K562 (cell line): ENCODE results near the gene F11R. TPM values are rescaled to one million over a fixed set of nuclear protein-coding genes. Genes with fewer than 3 reads are reported as not detected.
A peak's percentile ranks its signal among the peaks of the same experiment; 100 is the strongest.

Experiments
- ATF3 ChIP-seq, 2 experiments: fragments of 450-650 bp in 1 of 2; sonication (generic) in 1 of 2; formaldehyde crosslinking in 1 of 2; IDR thresholded peaks in 1 of 2; conservative IDR thresholded peaks in 1 of 2; 2 replicates each; pipeline versions ENCODE4 v1.6.1 to v1.8.1; 2016 to 2023; ENCODE audit warnings: mild to moderate bottlenecking in 2 of 2, moderate library complexity in 2 of 2, inconsistent platforms in 1 of 2, missing genetic modification reagents in 1 of 2
- C11orf30 ChIP-seq: fragments of 450-650 bp; IDR thresholded peaks from 2 replicates; pipeline ENCODE4 v1.6.1; 2016; ENCODE audit warnings: low read depth, mild to moderate bottlenecking
- ELF4 ChIP-seq: fragments of 450-650 bp; formaldehyde crosslinking; IDR thresholded peaks from 2 replicates; pipeline ENCODE4 v1.4.0; 2022; ENCODE audit warnings: missing genetic modification characterization
- FIP1L1 ChIP-seq: fragments of 200-400 bp; formaldehyde crosslinking; IDR thresholded peaks from 2 replicates; pipeline ENCODE4 v1.6.1; 2018; ENCODE audit warnings: mild to moderate bottlenecking, low read depth, low read length; ENCODE audit not compliant: poor library complexity, severe bottlenecking
- GATA2 ChIP-seq: sonication (generic); formaldehyde crosslinking; IDR thresholded peaks from 2 replicates; pipeline ENCODE4 v1.4.0; 2020; ENCODE audit warnings: mild to moderate bottlenecking, missing genetic modification reagents
- HEY1 ChIP-seq: fragments of 250-450 bp; sonication (Bioruptor Pico); IDR thresholded peaks from 2 replicates; pipeline ENCODE4 v1.5.0; 2020; ENCODE audit warnings: mild to moderate bottlenecking, moderate library complexity, borderline replicate concordance
- HIVEP1 ChIP-seq: fragments of 250-450 bp; sonication (Bioruptor Pico); IDR thresholded peaks from 2 replicates; pipeline ENCODE4 v1.4.0; 2020; ENCODE audit warnings: mild to moderate bottlenecking
- HMGXB4 ChIP-seq: sonication (generic); formaldehyde crosslinking; IDR thresholded peaks from 2 replicates; pipeline ENCODE4 v1.8.1; 2023; ENCODE audit warnings: mild to moderate bottlenecking, missing genetic modification reagents
- KAT8 ChIP-seq: fragments of 450-650 bp; IDR thresholded peaks from 2 replicates; pipeline ENCODE4 v1.6.1; 2016; ENCODE audit warnings: low read depth, mild to moderate bottlenecking
- MLLT1 ChIP-seq, 2 experiments: fragments of 450-650 bp; IDR thresholded peaks; 2 replicates each; pipeline ENCODE4 v1.6.1; 2016
- POLR2A ChIP-seq: fragments of 450-650 bp; conservative IDR thresholded peaks from 2 replicates; pipeline ENCODE4 v1.6.1; 2016
- RNF2 ChIP-seq: sonication (generic); IDR thresholded peaks from 2 replicates; pipeline ENCODE4 v1.6.1; 2016
- STAT5B ChIP-seq: fragments of 250-450 bp; sonication (Bioruptor Pico); IDR thresholded peaks from 2 replicates; pipeline ENCODE4 v1.8.0; 2021; ENCODE audit warnings: mild to moderate bottlenecking, inconsistent platforms
- ZBTB33 ChIP-seq: sonication (generic); formaldehyde crosslinking; IDR thresholded peaks from 2 replicates; pipeline ENCODE4 v1.8.1; 2023; ENCODE audit warnings: mild to moderate bottlenecking, missing genetic modification reagents
- ZNF133 ChIP-seq: fragments of 250-450 bp; sonication (Bioruptor Pico); IDR thresholded peaks from 2 replicates; pipeline ENCODE4 v1.4.0; 2020; ENCODE audit warnings: mild to moderate bottlenecking
- ZNF24 ChIP-seq: fragments of 450-650 bp; IDR thresholded peaks from 2 replicates; pipeline ENCODE4 v1.6.1; 2016
- ZNF699 ChIP-seq: fragments of 250-450 bp; sonication (Bioruptor Pico); IDR thresholded peaks from 2 replicates; pipeline ENCODE4 v1.8.0; 2021; ENCODE audit warnings: mild to moderate bottlenecking, moderate library complexity; ENCODE audit not compliant: insufficient replicate concordance
- polyA plus RNA-seq, 8 experiments: library from polyadenylated mRNA; depleted of rRNA in 4 of 8; stranded (reverse) in 5 of 8; unstranded in 3 of 8; fragments of >200 nt; fragmentation: Nextera tagmentation in 2 of 8; fragmentation: Illumina TruSeq in 1 of 8; extraction: Ambion mirVana in 2 of 8; extraction: Trizol in 1 of 8; gene quantifications; 2 replicates each; pipeline versions ENCODE4 v1.2.1 to v1.2.3, GENCODE V29; 2011 to 2014; ENCODE audit warnings: inconsistent platforms in 1 of 8, missing spikeins in 1 of 8
- total RNA-seq, 7 experiments: library from RNA; depleted of rRNA in 6 of 7; stranded (reverse); fragments of >200 nt in 6 of 7; fragmentation: Illumina TruSeq in 2 of 7; extraction: Trizol in 2 of 7; gene quantifications; 2 replicates each; pipeline versions ENCODE4 v1.2.1 to v1.2.3, GENCODE V29; 2011 to 2021; ENCODE audit warnings: low replicate concordance in 1 of 7

F11R gene
- total and polyA plus RNA-seq, 9 of the 15 experiments (the other 6 are each of a cell fraction or from before 2014, with no cell fraction given): 27.4 to 187 (median 52.5) TPM

- TF ChIP-seq ZBTB33 (no peak), HMGXB4 (CRISPR knock-in tag) (no peak), ELF4 (CRISPR knock-in tag) (no peak), C11orf30 (peak; percentile 70), POLR2A (peak; percentile 94), KAT8 (no peak), HIVEP1 (no peak), RNF2 (no peak), MLLT1 (IDR thresholded peaks at IDR 0.05) (0 out of 4 replicates have a peak, but pooled peaks of 1 of the 2 experiments have one; percentile 26), HEY1 (no peak), ZNF699 (CRISPR knock-in tag) (no peak), GATA2 (no peak), ZNF24 (no peak), FIP1L1 (no peak), STAT5B (CRISPR knock-in tag) (no peak), ATF3 (IDR thresholded peaks at IDR 0.05) (no peak), ATF3 (CRISPR knock-in tag; conservative IDR thresholded peaks at IDR 0.05) (no peak), ZNF133 (no peak)
These were observed 415 bp upstream of the F11R start (continued) for GRCh38 chr1:161021165-161021969.
